ENCODE results near the gene VWF. TPM values are rescaled to one million over a fixed set of nuclear protein-coding genes. Genes with fewer than 3 reads are reported as not detected.

The VWF gene
- total RNA-seq, 1 donor from 2014 or later: 468 TPM

DNA sequence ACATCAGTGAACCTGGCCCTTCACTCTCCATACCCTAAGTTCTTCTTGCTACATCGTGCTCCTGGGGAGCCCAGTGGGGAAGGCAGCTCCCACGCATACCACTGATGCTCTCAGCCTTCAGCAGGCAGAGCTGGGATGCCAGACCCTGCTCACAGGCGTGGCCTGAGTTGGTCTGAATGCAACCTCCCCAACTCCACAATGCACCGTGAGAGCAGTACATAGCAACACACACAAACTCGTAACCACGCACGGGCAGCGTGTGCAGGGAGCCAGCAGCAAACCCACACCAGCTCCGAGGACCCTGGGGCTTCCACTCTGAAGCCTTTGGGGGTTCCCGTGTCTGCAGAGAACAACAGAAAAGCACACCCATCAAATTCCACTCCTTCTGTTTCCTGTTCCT lies 216.7 kb downstream of the VWF start:
- H3K4me3 ChIP-seq: no peak overlapping the region
- intact Hi-C loops (cut with DNase I): no loop called here
- H3K36me3 ChIP-seq: peaks cover 4% of the 10 kb centered on the region
- DNase-seq (no peak), ATAC-seq (no peak)
- no peaks in the 10 kb centered on the region for H3K9me3 ChIP-seq
- H3K4me1 ChIP-seq: no peaks in the 10 kb centered on the region
- H3K27me3 ChIP-seq (ENCODE audit: low read depth): no peaks in the 10 kb centered on the region
- no peak overlapping the region for H3K27ac ChIP-seq
- TF ChIP-seq, protein P1, sequence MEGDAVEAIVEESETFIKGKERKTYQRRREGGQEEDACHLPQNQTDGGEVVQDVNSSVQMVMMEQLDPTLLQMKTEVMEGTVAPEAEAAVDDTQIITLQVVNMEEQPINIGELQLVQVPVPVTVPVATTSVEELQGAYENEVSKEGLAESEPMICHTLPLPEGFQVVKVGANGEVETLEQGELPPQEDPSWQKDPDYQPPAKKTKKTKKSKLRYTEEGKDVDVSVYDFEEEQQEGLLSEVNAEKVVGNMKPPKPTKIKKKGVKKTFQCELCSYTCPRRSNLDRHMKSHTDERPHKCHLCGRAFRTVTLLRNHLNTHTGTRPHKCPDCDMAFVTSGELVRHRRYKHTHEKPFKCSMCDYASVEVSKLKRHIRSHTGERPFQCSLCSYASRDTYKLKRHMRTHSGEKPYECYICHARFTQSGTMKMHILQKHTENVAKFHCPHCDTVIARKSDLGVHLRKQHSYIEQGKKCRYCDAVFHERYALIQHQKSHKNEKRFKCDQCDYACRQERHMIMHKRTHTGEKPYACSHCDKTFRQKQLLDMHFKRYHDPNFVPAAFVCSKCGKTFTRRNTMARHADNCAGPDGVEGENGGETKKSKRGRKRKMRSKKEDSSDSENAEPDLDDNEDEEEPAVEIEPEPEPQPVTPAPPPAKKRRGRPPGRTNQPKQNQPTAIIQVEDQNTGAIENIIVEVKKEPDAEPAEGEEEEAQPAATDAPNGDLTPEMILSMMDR (IDR thresholded peaks at IDR 0.05): no peak

DNA sequence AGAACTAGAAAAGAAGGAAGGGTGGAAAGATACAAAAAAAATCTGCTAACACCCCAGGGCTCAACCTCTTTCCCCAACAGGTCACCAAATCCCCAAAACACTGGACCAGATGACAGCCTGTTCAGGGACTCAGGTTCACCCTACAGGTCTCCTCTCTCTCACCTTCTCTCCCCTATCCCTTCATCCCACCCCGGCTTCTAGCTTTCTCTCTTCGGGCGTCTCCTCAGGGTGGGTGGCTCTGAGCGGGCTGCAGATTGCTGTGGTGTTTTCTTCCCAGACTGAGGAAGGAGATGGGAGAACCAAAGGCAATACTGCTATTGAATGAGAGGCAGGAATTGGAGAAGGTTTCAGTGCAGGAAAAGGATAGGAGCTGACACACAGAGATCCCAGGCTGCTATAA lies 218.7 kb downstream of the VWF start:
- Histone ChIP-seq H3K36me3 (no peaks in the 10 kb centered on the region), H3K27me3 (ENCODE audit: low read depth) (no peaks in the 10 kb centered on the region), H3K9me3 (no peaks in the 10 kb centered on the region), H3K4me1 (no peaks in the 10 kb centered on the region), H3K4me3 (no peak overlapping the region), H3K27ac (no peak overlapping the region)
- TF ChIP-seq, protein P1 (IDR thresholded peaks at IDR 0.05): no peak
- intact Hi-C loops (cut with DNase I): no loop called here
- no peak for DNase-seq
- no peak for ATAC-seq

DNA sequence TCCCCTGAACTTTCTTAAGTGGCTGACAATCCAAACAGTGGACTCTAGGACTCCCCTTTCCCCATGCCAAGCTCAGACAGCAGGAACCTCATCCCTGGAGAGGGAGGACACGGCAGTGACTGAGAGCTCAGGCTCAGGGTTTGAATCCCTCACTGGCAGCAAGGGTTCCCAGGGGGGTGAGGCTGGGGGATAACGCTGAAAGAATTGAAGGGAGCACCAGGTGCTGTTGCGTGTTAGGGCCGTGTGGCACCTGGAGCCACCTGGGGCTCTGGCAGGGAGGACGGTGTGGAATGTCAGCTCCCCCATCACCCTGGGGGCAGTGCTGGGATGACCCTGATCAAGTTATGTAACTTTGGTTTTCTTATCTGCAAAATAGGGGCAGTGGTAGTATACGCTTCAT lies 219.5 kb downstream of the VWF start:
- Histone ChIP-seq H3K4me1 (no peaks in the 10 kb centered on the region), H3K27ac (no peak overlapping the region), H3K36me3 (no peaks in the 10 kb centered on the region), H3K27me3 (ENCODE audit: low read depth) (no peaks in the 10 kb centered on the region), H3K9me3 (no peaks in the 10 kb centered on the region), H3K4me3 (no peak overlapping the region)
- DNase-seq (no peak), ATAC-seq (no peak)
- intact Hi-C loops (cut with DNase I): no loop called here
- TF ChIP-seq, protein P1 (IDR thresholded peaks at IDR 0.05): no peak

DNA sequence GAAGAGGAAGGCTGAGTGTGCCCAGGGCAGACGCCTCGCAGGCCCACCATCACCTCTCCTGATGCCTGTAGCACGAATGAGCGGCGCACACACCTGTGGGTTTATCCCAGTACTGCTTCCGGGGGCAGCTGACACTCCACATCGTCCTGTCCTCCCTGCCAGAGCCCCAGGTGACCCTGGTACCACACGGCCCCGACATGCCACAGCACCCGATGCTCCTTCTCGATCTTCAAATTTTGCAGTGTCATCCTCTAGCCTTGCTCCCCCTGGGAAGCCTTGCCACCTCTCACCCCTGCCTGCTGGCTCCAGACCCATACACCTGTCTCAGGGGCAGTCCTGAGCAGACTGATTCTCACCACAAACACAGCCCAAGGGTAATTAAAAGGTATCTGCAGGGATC lies 220.0 kb downstream of the VWF start:
- Histone ChIP-seq H3K4me3 (no peak overlapping the region), H3K4me1 (no peaks in the 10 kb centered on the region), H3K36me3 (no peaks in the 10 kb centered on the region), H3K27me3 (ENCODE audit: low read depth) (no peaks in the 10 kb centered on the region), H3K27ac (no peak overlapping the region), H3K9me3 (no peaks in the 10 kb centered on the region)
- no peak for ATAC-seq
- intact Hi-C loops (cut with DNase I): no loop called here
- TF ChIP-seq, protein P1 (IDR thresholded peaks at IDR 0.05): no peak
- DNase-seq: no peak

DNA sequence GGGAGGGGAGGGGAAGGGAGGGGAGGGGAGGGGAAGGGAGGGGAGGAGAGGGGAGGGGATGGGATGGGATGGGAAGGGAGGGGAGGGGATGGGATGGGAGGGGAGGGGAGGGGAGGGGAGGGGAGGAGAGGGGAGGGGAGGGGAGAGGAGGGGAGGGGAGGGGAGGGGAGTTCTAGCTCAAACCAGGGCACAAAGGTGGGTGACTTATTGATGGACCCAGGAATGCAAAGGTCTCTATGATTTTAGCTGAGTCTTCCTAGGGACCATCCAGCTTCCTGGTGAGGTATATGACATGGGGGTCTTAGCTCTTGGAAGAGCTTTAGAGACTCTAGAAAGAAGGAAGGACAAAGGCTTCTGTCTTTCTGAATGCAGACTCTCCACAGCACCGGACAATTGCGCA lies 221.7 kb downstream of the VWF start:
- no peak for ATAC-seq
- H3K27ac ChIP-seq: no peak overlapping the region
- no peaks in the 10 kb centered on the region for H3K9me3 ChIP-seq
- no peaks in the 10 kb centered on the region for H3K4me1 ChIP-seq
- no peak for DNase-seq
- H3K4me3 ChIP-seq: no peak overlapping the region
- intact Hi-C loops (cut with DNase I): no loop called here
- TF ChIP-seq, protein P1 (IDR thresholded peaks at IDR 0.05): no peak
- peaks cover 3% of the 10 kb centered on the region for H3K36me3 ChIP-seq
- no peaks in the 10 kb centered on the region for H3K27me3 ChIP-seq (ENCODE audit: low read depth)

DNA sequence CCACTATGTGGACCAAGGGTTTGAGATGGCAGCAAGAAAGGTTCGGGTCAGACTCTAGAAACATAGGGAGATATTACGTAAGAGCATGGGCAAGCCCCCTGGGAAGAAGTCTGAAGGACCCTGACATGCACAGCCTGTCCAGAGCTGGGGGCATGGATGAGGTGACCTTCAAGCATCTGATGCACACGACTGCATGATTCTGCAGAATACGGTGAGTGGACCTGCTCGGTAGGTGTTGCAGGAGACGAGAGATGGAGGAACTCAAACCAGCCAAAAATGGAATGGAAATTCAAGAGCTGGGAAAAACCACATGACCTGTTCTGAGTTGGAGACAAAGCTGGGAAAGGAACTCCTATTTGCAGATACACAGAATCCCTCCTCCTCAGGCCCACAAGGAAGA lies 223.1 kb downstream of the VWF start:
- TF ChIP-seq, protein P1 (IDR thresholded peaks at IDR 0.05): no peak
- intact Hi-C loops (cut with DNase I): no loop called here
- Histone ChIP-seq H3K27me3 (ENCODE audit: low read depth) (no peaks in the 10 kb centered on the region), H3K27ac (no peak overlapping the region), H3K36me3 (peaks cover 3% of the 10 kb centered on the region), H3K4me3 (no peak overlapping the region), H3K9me3 (no peaks in the 10 kb centered on the region), H3K4me1 (no peaks in the 10 kb centered on the region)
- DNase-seq (no peak), ATAC-seq (no peak)

Measured in lower lobe of right lung (tissue), 2 donors.